Smooth muscle cell (in vitro differentiated cells): ENCODE data around the gene SMYD3. TPM values are rescaled to one million over a fixed set of nuclear protein-coding genes. Genes with fewer than 3 reads are reported as not detected.
A peak's percentile ranks its signal among the peaks of the same experiment; 100 is the strongest.

Source experiments
- DNase-seq: peaks from one replicate; lab custom pipeline; 2025; ENCODE audit not compliant: unreplicated experiment; lab: John Stamatoyannopoulos, UW
- H2AFZ ChIP-seq: fragments of 200-600 bp; sonication (generic); 2 replicates; pipeline ENCODE4 v1.6.0; 2016; ENCODE audit warnings: antibody characterized with exemption, low read depth, mild to moderate bottlenecking
- H3F3A ChIP-seq: fragments of 200-600 bp; sonication (generic); 2 replicates; pipeline ENCODE4 v1.6.0; 2017; ENCODE audit warnings: antibody characterized with exemption, low read depth
- H3K27ac ChIP-seq: fragments of 200-600 bp; sonication (generic); 2 replicates; pipeline ENCODE4 v1.5.1; 2016; ENCODE audit warnings: low read depth, mild to moderate bottlenecking
- H3K27me3 ChIP-seq: fragments of 200-600 bp; sonication (generic); 2 replicates; pipeline ENCODE4 v1.6.1; 2016; ENCODE audit warnings: low read depth, mild to moderate bottlenecking
- H3K36me3 ChIP-seq: fragments of 200-600 bp; sonication (generic); 2 replicates; pipeline ENCODE4 v1.5.1; 2016; ENCODE audit warnings: low read depth
- H3K4me1 ChIP-seq: fragments of 200-600 bp; sonication (generic); 2 replicates; pipeline ENCODE4 v1.5.1; 2016; ENCODE audit warnings: low read depth
- H3K4me2 ChIP-seq: fragments of 200-600 bp; sonication (generic); 2 replicates; pipeline ENCODE4 v1.6.0; 2016; ENCODE audit warnings: mild to moderate bottlenecking
- H3K4me3 ChIP-seq: fragments of 200-600 bp; sonication (generic); 2 replicates; pipeline ENCODE4 v1.5.1; 2016; ENCODE audit warnings: mild to moderate bottlenecking
- H3K79me2 ChIP-seq: fragments of 200-600 bp; sonication (generic); 2 replicates; pipeline ENCODE4 v1.6.0; 2016; ENCODE audit warnings: low read depth, mild to moderate bottlenecking
- H3K9ac ChIP-seq: fragments of 200-600 bp; sonication (generic); 2 replicates; pipeline ENCODE4 v1.6.0; 2016; ENCODE audit warnings: low read depth
- H3K9me3 ChIP-seq: fragments of 200-600 bp; sonication (generic); replicated peaks from 2 replicates; pipeline ENCODE4 v1.5.1; 2016; ENCODE audit warnings: low read depth
- H4K20me1 ChIP-seq: fragments of 200-600 bp; sonication (generic); 2 replicates; pipeline ENCODE4 v1.6.0; 2016; ENCODE audit warnings: low read depth
- WGBS: methylation state at CpG from one replicate; pipeline ENCODE4 v1.1.7; 2016; ENCODE audit warnings: low lambda C conversion rate; 5-methylcytosine and 5-hydroxymethylcytosine counted together
- polyA plus RNA-seq: library from polyadenylated mRNA; unstranded; fragments of >200 nt; fragmentation: Nextera tagmentation; extraction: Ambion mirVana; gene quantifications from 2 replicates; pipeline ENCODE4 v1.2.1, GENCODE V29; 2016
- total RNA-seq: library from RNA; depleted of rRNA; stranded (reverse); fragments of >200 nt; gene quantifications from 2 replicates; pipeline ENCODE4 v1.2.3, GENCODE V29; 2014
- TF ChIP-seq, protein P1 (sequence below): fragments of 200-600 bp; sonication (generic); IDR thresholded peaks from 2 replicates; pipeline ENCODE4 v1.5.1; 2017; ENCODE audit warnings: borderline replicate concordance, mild to moderate bottlenecking, antibody characterized with exemption; ENCODE audit not compliant: insufficient read depth, poor library complexity, severe bottlenecking

Gene SMYD3
- total and polyA plus RNA-seq, 2 experiments from 2014 or later = 162 to 301 TPM

DNA sequence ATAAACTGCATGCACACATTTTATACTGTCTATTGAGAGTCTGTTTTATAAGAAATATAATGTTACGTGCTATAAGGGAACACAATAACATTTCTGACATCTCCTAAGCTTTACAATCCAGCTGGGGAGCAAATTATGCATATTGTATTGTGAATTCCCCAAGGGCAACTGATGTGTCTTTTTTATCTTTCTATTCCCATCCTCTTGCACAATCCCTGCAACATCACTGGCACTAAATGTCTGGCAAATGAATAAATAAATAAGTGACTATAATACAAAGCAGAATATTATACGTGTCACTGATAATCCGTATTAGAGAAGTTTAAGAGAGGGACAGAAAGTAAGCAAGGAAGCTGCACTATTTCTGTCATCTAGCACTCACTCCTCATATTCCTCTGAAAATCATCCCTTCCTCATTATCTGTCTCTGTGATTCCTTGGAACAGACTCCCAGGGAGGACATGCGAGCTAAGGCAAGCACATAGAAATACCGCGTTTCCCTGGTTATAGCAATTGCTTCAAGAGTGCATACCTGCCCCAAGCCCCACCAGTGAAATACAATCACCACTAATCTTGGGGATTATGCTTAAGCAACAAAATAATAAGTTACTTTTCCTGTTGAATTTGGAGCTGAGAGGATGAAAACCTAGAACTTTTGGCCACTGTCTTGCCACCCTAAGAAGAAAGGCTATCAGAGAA is 205.4 kb downstream of the SMYD3 start:
- Histone ChIP-seq H3K4me2 (peak overlapping the region; percentile 42), H2AFZ (no peak overlapping the region), H3K9me3 (no peaks in the 10 kb centered on the region), H3K36me3 (no peaks in the 10 kb centered on the region), H3K9ac (no peak overlapping the region), H4K20me1 (peaks cover 10% of the 10 kb centered on the region), H3K4me3 (no peak overlapping the region), H3K4me1 (peaks cover 15% of the 10 kb centered on the region), H3K27ac (no peak overlapping the region), H3K27me3 (no peaks in the 10 kb centered on the region), H3K79me2 (peaks cover 10% of the 10 kb centered on the region), H3F3A (no peaks in the 10 kb centered on the region)
- TF ChIP-seq, protein P1, sequence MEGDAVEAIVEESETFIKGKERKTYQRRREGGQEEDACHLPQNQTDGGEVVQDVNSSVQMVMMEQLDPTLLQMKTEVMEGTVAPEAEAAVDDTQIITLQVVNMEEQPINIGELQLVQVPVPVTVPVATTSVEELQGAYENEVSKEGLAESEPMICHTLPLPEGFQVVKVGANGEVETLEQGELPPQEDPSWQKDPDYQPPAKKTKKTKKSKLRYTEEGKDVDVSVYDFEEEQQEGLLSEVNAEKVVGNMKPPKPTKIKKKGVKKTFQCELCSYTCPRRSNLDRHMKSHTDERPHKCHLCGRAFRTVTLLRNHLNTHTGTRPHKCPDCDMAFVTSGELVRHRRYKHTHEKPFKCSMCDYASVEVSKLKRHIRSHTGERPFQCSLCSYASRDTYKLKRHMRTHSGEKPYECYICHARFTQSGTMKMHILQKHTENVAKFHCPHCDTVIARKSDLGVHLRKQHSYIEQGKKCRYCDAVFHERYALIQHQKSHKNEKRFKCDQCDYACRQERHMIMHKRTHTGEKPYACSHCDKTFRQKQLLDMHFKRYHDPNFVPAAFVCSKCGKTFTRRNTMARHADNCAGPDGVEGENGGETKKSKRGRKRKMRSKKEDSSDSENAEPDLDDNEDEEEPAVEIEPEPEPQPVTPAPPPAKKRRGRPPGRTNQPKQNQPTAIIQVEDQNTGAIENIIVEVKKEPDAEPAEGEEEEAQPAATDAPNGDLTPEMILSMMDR = no peak
- no peak for DNase-seq
- WGBS = 53% methylated on average over 6 of the region's 6 CpGs

DNA sequence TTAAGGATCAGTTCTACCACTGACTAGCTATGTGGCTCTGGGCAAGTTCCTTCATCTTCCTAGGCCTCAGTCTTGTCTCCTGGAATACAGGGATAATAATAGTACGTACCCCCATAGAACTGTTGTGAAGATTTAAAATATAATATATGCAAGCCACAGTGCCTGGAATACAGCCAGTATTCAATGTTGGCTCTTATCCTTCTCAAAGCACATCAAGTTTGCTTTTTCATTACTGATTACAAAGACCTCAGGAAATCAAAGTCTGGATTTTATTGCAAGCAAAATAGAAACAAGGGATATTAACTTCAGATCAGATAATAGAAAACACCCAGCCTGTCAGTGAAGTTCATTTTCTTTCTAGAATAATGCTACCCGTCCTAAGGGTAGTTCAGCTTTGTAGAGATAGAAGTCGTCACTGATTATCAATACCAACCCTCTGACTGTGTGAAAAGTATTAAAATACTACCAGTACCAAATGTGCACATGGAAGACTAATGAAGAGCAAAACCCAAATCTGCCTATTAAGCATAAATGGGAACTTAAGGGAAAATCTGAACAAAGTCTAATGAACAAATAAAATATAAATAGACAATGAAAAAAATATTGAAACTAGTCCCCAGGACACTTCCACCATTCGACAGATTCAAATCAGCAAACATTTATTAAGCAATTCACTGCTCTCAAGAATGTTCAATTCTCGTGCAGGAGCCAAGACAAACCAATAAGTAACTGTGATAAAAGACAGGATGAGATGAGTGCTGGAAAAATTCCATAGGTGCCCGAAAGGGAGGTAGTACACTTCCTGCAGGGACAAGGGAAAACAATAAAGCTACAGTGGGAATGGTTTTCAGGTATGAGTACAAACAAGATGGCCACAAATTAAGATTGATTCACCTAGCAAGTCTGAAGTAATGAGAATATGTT is 206.2 kb downstream of the SMYD3 start:
- Histone ChIP-seq H3K27me3 (no peaks in the 10 kb centered on the region), H2AFZ (no peak overlapping the region), H3K36me3 (no peaks in the 10 kb centered on the region), H3K4me2 (no peak overlapping the region), H3F3A (no peaks in the 10 kb centered on the region), H3K9me3 (no peaks in the 10 kb centered on the region), H4K20me1 (peaks cover 8% of the 10 kb centered on the region), H3K4me1 (peaks cover 15% of the 10 kb centered on the region), H3K4me3 (no peak overlapping the region), H3K9ac (no peak overlapping the region), H3K27ac (no peak overlapping the region), H3K79me2 (peaks cover 10% of the 10 kb centered on the region)
- 73% methylated on average over 6 of the region's 6 CpGs for WGBS
- DNase-seq = no peak
- TF ChIP-seq, protein P1 = no peak

DNA sequence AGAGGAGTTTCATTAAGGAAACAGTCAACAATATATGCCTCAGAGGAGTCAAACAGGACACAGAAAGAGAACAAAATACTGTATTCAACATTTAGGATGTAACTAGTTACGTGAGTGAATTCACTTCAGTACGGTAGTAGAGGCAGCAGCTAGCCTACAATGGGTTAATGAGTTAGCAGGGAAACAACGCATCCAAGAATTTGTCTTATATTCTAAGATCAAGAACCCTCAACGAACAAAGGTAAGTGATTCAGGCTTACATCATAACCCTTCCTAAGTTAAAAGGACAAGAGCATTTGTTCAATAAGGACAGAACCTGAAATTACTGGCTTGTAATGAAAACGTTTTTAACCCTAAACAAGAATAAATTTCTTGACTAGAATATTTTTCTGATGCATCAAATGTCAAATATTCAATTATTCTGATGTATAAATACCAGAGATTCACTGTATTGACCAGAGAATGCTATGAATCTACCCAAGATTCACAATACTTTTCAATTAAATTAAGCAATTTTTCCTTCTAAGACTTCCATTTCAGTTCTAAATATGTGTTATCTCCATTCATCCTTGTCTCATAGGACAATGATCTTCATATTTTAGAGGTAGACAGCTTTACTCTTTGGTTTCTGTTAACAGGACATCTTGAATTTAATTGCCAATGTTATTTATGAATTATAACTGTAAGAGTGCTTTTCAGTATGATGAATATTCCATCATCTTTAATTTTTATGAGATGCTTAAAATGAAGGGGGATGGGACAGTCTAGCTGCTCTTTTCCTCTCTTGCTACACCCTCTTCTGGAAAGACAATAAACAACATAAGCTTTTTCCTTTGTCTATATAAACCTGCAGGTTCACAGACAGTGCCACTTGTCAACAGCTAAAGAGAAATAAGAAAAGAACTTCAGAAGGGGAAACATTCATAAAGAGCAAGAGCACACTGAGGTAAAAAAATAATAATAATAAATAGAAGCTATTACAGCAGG is 209.5 kb downstream of the SMYD3 start:
- WGBS = 64% methylated on average over 5 of the region's 5 CpGs
- no peak overlapping the region for H3K4me3 ChIP-seq
- no peaks in the 10 kb centered on the region for H3K36me3 ChIP-seq
- DNase-seq = no peak
- H4K20me1 ChIP-seq = peaks cover 8% of the 10 kb centered on the region
- H3K27ac ChIP-seq = peak overlapping the region; percentile 86
- no peaks in the 10 kb centered on the region for H3K27me3 ChIP-seq
- peaks cover 17% of the 10 kb centered on the region for H3K79me2 ChIP-seq
- H3K4me1 ChIP-seq = peaks cover 16% of the 10 kb centered on the region
- H3K9ac ChIP-seq = no peak overlapping the region
- H3K4me2 ChIP-seq = peak overlapping the region; percentile 56
- no peaks in the 10 kb centered on the region for H3F3A ChIP-seq
- no peak overlapping the region for H2AFZ ChIP-seq
- no peaks in the 10 kb centered on the region for H3K9me3 ChIP-seq
- TF ChIP-seq, protein P1 = no peak
